GM18868 (cell line): ENCODE results near the gene AHCYL1.

ENCODE experiments used
- ATAC-seq: cut with Tn5 transposase; IDR thresholded peaks from one replicate; pipeline ENCODE4 v1.9.1; 2021; ENCODE audit warnings: mild to moderate bottlenecking, moderate library complexity; ENCODE audit not compliant: unreplicated experiment

The AHCYL1 gene

GRCh38 chr1:109975718-109976117 lies 8.8 kb upstream of the AHCYL1 start:
- no peak for ATAC-seq

- ATAC-seq, result no peak
Measured at GRCh38 chr1:109976762-109977161, 7.8 kb upstream of the AHCYL1 start.

DNA sequence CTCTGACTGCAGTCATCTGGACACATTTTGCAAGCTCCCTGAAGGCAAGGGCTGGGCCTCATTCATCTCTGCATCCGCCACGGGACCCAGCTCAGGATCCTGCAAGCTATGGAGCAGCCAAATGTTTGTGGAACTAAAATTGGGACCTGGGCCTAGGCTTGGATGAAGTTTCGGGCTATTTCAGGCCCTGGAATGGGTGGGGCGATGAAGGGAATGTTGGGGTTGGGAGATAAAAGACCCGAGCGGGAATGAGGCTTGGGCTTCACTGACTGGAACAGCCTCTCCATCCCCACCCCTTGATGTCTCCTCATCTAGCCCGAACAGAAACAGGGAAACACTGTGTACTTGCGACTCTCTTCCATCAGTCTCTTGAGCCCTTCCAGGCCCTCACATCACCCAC lies 7.3 kb upstream of the AHCYL1 start:
- no peak for ATAC-seq

GRCh38 chr1:109977657-109978378 lies 6.7 kb upstream of the AHCYL1 start:
- ATAC-seq, result no peak

GRCh38 chr1:109978761-109979488 lies 5.6 kb upstream of the AHCYL1 start:
- no peak for ATAC-seq

DNA sequence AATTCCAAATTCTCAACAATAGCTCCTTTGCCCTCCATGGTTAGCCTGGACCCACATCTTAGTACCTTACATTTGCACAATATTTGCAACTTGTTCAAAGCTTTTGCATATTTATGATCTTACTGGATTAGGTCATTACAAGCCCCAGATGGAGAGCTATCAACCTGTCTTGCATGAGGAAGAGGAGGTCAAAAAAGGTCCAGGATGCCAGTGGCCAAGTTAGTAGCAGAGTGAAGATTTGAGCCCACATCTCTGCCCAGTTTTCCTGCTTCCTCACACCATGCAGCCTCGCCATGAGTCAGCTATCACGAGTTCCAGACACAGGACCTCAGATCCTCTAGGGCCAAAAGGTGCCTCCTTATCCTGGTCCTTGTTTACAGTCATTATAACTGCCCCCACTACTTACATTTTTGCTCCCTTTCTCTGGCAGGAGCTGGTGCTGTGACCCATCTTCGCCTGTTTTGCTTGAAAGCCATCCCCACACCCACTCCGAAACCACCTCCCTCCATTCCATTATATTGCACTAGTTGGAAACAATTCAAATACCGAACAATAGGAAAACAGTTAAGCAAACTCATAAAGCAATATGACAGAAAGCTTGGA lies 5.0 kb upstream of the AHCYL1 start:
- ATAC-seq, result no peak

DNA sequence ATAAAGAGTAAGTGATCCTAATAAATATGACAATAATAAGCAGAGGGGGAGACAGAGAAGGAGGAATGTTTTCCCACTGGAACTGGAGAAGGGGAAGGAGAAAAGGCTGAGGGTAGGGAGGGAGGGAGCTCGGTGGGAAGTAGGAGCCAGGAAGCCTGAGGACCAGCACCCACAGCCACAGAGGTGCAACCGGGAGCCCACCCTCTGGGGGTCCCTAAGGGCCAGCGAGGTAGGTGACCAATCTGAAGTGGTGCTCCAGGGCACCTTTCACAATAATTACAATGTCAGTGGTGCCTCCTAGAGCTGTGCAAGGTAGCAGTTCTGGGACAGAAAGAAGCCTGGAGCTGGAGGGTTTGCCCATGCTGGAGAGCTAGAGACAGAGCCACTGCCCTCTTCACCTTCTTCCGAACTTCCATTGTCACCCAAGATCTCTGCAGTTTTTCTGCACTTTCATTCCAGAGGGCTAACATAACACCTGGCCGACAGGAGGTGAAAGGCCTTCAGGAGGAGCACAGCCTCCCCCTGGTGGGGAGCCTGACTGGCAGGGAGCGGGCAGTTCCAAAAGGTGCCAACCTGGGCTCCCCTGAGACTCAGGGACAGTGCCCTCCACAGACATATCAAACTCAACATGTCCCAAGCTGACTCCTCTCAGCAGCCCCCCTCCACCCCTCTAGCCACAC lies 4.1 kb upstream of the AHCYL1 start:
- ATAC-seq, result no peak

GRCh38 chr1:109981004-109981335 lies 3.6 kb upstream of the AHCYL1 start:
- no peak for ATAC-seq

GRCh38 chr1:109983380-109984189 lies 980 bp upstream of the AHCYL1 start:
- no peak for ATAC-seq

DNA sequence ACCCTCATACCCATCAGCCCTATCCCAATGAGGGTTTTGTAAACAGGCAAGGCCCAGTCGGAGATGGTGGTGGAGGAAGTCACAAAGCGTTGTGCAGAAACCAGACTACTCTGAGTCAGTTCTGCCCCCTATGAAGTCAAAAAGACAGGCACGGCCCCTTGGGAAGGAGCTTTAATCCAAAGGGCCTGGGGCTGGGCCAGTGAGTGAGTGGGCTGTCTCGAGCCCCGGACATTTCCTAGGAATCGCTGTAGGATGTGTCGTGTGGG lies 442 bp upstream of the AHCYL1 start:
- no peak for ATAC-seq

GRCh38 chr1:109985247-109986053 lies 885 bp downstream of the AHCYL1 start:
- no peak for ATAC-seq

DNA sequence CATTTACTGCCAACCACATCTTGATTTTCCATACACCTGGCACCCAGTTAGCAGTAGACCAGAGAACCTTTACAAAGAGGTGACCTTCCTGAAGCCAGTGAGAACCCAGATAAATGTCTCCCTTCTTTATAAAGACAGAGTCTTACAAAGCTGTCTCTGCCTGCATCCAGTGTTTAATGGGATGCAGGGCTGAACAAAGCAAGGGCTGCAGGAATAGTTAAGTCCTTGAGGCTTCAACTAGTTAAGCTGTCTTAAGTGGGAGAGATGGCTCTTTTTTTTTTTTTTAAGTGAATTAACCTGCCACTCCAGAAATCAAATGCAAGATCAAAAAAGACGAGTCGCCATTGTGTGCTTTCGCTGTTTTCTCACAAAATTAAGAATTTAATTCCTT lies 1.5 kb downstream of the AHCYL1 start:
- no peak for ATAC-seq

DNA sequence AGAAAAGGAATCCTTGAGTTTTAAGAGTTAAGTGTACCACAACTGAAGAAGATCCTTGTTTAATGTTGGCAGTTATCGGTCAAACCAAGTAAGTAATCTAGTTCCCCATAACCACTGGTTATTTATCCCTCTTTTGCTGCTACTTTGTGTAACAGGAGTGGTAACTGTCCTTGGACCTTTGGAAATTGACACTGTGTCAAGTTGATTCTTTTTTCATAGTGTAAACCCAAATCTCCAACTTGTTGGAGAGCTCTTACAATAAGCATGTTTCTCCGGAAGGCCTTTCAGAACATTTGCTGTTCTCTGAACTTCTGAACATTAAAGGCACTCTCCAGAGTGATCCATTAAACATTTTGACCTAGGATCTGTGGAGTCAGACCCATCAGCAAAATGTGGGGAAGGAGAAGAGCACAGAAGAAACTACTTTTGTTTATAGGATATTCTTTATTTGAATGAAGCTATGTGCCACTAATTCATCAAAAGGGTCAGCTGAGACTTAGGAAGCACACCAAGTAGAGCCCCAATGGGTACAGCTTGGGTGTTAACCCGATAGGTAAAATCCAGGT lies 3.9 kb downstream of the AHCYL1 start:
- no peak for ATAC-seq

GRCh38 chr1:109989506-109990301 lies 5.1 kb downstream of the AHCYL1 start:
- ATAC-seq, result no peak

DNA sequence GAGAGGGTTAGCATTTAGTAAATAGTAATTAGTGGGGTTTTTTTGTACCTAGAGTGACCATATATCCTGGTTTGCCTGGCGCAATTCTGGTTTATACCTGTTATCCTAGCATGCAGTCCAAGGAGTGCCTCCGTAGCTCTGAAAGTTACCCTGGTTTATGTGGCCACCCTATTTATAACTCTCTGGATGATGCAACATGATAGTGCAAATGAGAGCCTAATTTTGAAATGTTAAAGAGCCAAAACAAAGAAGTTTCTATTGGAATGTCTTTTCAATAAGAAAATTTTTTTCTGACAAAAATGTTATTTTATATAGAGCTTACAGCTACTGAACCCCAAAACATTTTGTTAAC lies 5.7 kb downstream of the AHCYL1 start:
- ATAC-seq, result no peak

DNA sequence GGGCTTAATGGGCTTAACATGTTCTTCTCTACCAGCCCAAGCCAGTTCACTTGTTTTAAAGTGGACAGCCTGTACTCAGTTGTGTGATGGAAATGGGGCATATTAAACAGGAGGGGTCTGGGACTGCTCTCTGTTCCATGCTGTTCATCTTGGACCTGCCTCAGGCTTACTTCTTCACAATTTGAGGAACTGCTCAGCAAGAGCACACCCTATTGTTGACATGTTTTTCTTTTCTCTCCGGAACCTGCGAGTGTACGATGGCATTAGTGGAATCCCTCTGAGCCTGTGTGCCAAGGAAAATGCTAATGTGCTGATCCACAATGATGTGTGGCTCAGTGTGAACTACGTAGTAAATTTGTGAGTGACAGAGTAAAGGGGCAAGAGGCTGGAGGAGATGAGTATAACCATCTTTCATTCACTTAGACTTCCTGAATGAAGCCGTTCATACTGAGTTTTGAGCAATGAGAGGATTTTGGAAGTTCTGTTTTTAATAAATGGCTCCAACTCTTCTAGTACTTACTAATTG lies 6.9 kb downstream of the AHCYL1 start:
- ATAC-seq, result no peak

GRCh38 chr1:109993885-109994284 lies 9.3 kb downstream of the AHCYL1 start:
- ATAC-seq, result no peak

- no peak for ATAC-seq
Measured at GRCh38 chr1:109994654-109995053, 10.1 kb downstream of the AHCYL1 start.

- no peak for ATAC-seq
Measured at GRCh38 chr1:109995536-109995935, 11.0 kb downstream of the AHCYL1 start.
